ENCODE data around the gene RRP36.

Gene RRP36

GRCh38 chr6:42981836-42982235 lies 39.6 kb upstream of the RRP36 start:
- Histone ChIP-seq H3K4me3 (no peak overlapping the region), H3K27ac (no peak overlapping the region), H3K9ac (ENCODE audit: insufficient read length) (no peak overlapping the region), H3K9me3 (ENCODE audit: low read depth, low read length) (no peaks in the 10 kb centered on the region), H3K36me3 (ENCODE audit: insufficient read depth, low read length) (peaks cover 2% of the 10 kb centered on the region; the same call in 1 of the 2 replicates)
- TF ChIP-seq POLR2AphosphoS5 (IDR thresholded peaks at IDR 0.05; ENCODE audit: borderline replicate concordance, low read depth, low read length) (no peak), FOXP2 (optimal IDR thresholded peaks at IDR 0.05; ENCODE audit: control extremely low read depth, extremely low read length, insufficient read depth) (no peak), EZH2 (IDR thresholded peaks at IDR 0.05) (no peak)
- DNase-seq (ENCODE audit: low read depth, low spot score), result no peak

GRCh38 chr6:42984001-42984923 lies 37.2 kb upstream of the RRP36 start, which contains the start of gene PPP2R5D:
Gene PPP2R5D (plus strand): TSS chr6:42984570. CDS start chr6:42984678, 108 bp downstream.
- peak within 1 kb of the TSS; percentile 95 for H3K4me3 ChIP-seq
- peak within 1 kb of the TSS; percentile 12; the same call in 1 of the 2 replicates for H3K27ac ChIP-seq
- TF ChIP-seq POLR2AphosphoS5 (IDR thresholded peaks at IDR 0.05; ENCODE audit: borderline replicate concordance, low read depth, low read length), result peak; percentile 97
- no peak for TF ChIP-seq EZH2 (IDR thresholded peaks at IDR 0.05)

GRCh38 chr6:42984924-42985475 lies 36.4 kb upstream of the RRP36 start:
- Histone ChIP-seq H3K36me3 (ENCODE audit: insufficient read depth, low read length) (peaks cover 9% of the 10 kb centered on the region; the same call in 1 of the 2 replicates), H3K4me3 (peak overlapping the region; percentile 95), H3K27ac (no peak overlapping the region), H3K9me3 (ENCODE audit: low read depth, low read length) (no peaks in the 10 kb centered on the region), H3K9ac (ENCODE audit: insufficient read length) (peak overlapping the region; percentile 96)
- TF ChIP-seq POLR2AphosphoS5 (IDR thresholded peaks at IDR 0.05; ENCODE audit: borderline replicate concordance, low read depth, low read length) (no peak), FOXP2 (optimal IDR thresholded peaks at IDR 0.05; ENCODE audit: control extremely low read depth, extremely low read length, insufficient read depth) (no peak), EZH2 (IDR thresholded peaks at IDR 0.05) (no peak)
- DNase-seq (ENCODE audit: low read depth, low spot score), result no peak

More at GRCh38 chr6:42984001-42984923, 37.2 kb upstream of the RRP36 start, which contains the start of gene PPP2R5D:
- H3K9ac ChIP-seq (ENCODE audit: insufficient read length), result peak within 1 kb of the TSS; percentile 96
- peak; percentile 97 for DNase-seq (ENCODE audit: low read depth, low spot score)
- H3K9me3 ChIP-seq (ENCODE audit: low read depth, low read length), result no peaks in the 10 kb centered on the region
- H3K36me3 ChIP-seq (ENCODE audit: insufficient read depth, low read length), result peaks cover 2% of the 10 kb centered on the region; the same call in 1 of the 2 replicates

GRCh38 chr6:42987533-42988451 lies 33.6 kb upstream of the RRP36 start:
- Histone ChIP-seq H3K4me3 (no peak overlapping the region), H3K36me3 (ENCODE audit: insufficient read depth, low read length) (peaks cover 22% of the 10 kb centered on the region), H3K9me3 (ENCODE audit: low read depth, low read length) (no peaks in the 10 kb centered on the region), H3K27ac (no peak overlapping the region), H3K9ac (ENCODE audit: insufficient read length) (no peak overlapping the region)
- TF ChIP-seq POLR2AphosphoS5 (IDR thresholded peaks at IDR 0.05; ENCODE audit: borderline replicate concordance, low read depth, low read length), result no peak
- no peak for TF ChIP-seq EZH2 (IDR thresholded peaks at IDR 0.05)
- no peak for TF ChIP-seq FOXP2 (optimal IDR thresholded peaks at IDR 0.05; ENCODE audit: control extremely low read depth, extremely low read length, insufficient read depth)
- DNase-seq (ENCODE audit: low read depth, low spot score), result no peak

GRCh38 chr6:42988486-42989020 lies 32.9 kb upstream of the RRP36 start:
- H3K9ac ChIP-seq (ENCODE audit: insufficient read length), result no peak overlapping the region
- no peak overlapping the region for H3K4me3 ChIP-seq
- TF ChIP-seq EZH2 (IDR thresholded peaks at IDR 0.05), result no peak
- TF ChIP-seq FOXP2 (optimal IDR thresholded peaks at IDR 0.05; ENCODE audit: control extremely low read depth, extremely low read length, insufficient read depth), result no peak
- TF ChIP-seq POLR2AphosphoS5 (IDR thresholded peaks at IDR 0.05; ENCODE audit: borderline replicate concordance, low read depth, low read length), result no peak
- no peak overlapping the region for H3K27ac ChIP-seq
- no peak for DNase-seq (ENCODE audit: low read depth, low spot score)
- no peaks in the 10 kb centered on the region for H3K9me3 ChIP-seq (ENCODE audit: low read depth, low read length)
- peaks cover 22% of the 10 kb centered on the region for H3K36me3 ChIP-seq (ENCODE audit: insufficient read depth, low read length)

GRCh38 chr6:42989923-42990322 lies 31.5 kb upstream of the RRP36 start:
- Histone ChIP-seq H3K9ac (ENCODE audit: insufficient read length) (no peak overlapping the region), H3K27ac (no peak overlapping the region), H3K36me3 (ENCODE audit: insufficient read depth, low read length) (peaks cover 22% of the 10 kb centered on the region), H3K4me3 (no peak overlapping the region), H3K9me3 (ENCODE audit: low read depth, low read length) (no peaks in the 10 kb centered on the region)
- DNase-seq (ENCODE audit: low read depth, low spot score), result no peak
- TF ChIP-seq EZH2 (IDR thresholded peaks at IDR 0.05) (no peak), FOXP2 (optimal IDR thresholded peaks at IDR 0.05; ENCODE audit: control extremely low read depth, extremely low read length, insufficient read depth) (no peak), POLR2AphosphoS5 (IDR thresholded peaks at IDR 0.05; ENCODE audit: borderline replicate concordance, low read depth, low read length) (no peak)

GRCh38 chr6:42993445-42993844 lies 28.0 kb upstream of the RRP36 start:
- Histone ChIP-seq H3K9me3 (ENCODE audit: low read depth, low read length) (no peaks in the 10 kb centered on the region), H3K36me3 (ENCODE audit: insufficient read depth, low read length) (peaks cover 22% of the 10 kb centered on the region), H3K27ac (no peak overlapping the region), H3K9ac (ENCODE audit: insufficient read length) (no peak overlapping the region), H3K4me3 (no peak overlapping the region)
- DNase-seq (ENCODE audit: low read depth, low spot score), result no peak
- TF ChIP-seq POLR2AphosphoS5 (IDR thresholded peaks at IDR 0.05; ENCODE audit: borderline replicate concordance, low read depth, low read length) (no peak), FOXP2 (optimal IDR thresholded peaks at IDR 0.05; ENCODE audit: control extremely low read depth, extremely low read length, insufficient read depth) (no peak), EZH2 (IDR thresholded peaks at IDR 0.05) (no peak)

All from SK-N-MC (cell line).